GM23248 (cell line): ENCODE data around the gene MAML3. TPM values are rescaled to one million over a fixed set of nuclear protein-coding genes. Genes with fewer than 3 reads are reported as not detected.

Source experiments
- DNase-seq: peaks from one replicate; pipeline ENCODE4 v3.0.0-alpha.2; 2015
- H2AFZ ChIP-seq: fragments of 200-600 bp; sonication (generic); 2 replicates; pipeline ENCODE4 v1.6.1; 2016; ENCODE audit warnings: antibody characterized with exemption
- H3F3A ChIP-seq: fragments of 200-600 bp; sonication (generic); 2 replicates; pipeline ENCODE4 v1.6.1; 2016; ENCODE audit warnings: mild to moderate bottlenecking, antibody characterized with exemption, mixed run types; ENCODE audit not compliant: insufficient read depth
- H3K27ac ChIP-seq: fragments of 200-600 bp; sonication (generic); 2 replicates; pipeline ENCODE4 v1.5.1; 2016; ENCODE audit warnings: mild to moderate bottlenecking
- H3K27me3 ChIP-seq: fragments of 200-600 bp; sonication (generic); replicated peaks from 2 replicates; pipeline ENCODE4 v1.6.1; 2016; ENCODE audit warnings: mild to moderate bottlenecking; ENCODE audit not compliant: insufficient read depth
- H3K36me3 ChIP-seq: fragments of 200-600 bp; sonication (generic); 2 replicates; pipeline ENCODE4 v1.6.1; 2016; ENCODE audit warnings: low read depth, mild to moderate bottlenecking
- H3K4me1 ChIP-seq: fragments of 200-600 bp; sonication (generic); 2 replicates; pipeline ENCODE4 v1.6.1; 2016; ENCODE audit warnings: mild to moderate bottlenecking; ENCODE audit not compliant: insufficient read depth
- H3K4me2 ChIP-seq: fragments of 200-600 bp; sonication (generic); one replicate; pipeline ENCODE4 v1.6.1; 2016; ENCODE audit warnings: mild to moderate bottlenecking; ENCODE audit not compliant: unreplicated experiment
- H3K4me3 ChIP-seq: fragments of 200-600 bp; sonication (generic); 2 replicates; pipeline ENCODE4 v1.5.1; 2016; ENCODE audit warnings: mild to moderate bottlenecking
- H3K79me2 ChIP-seq: fragments of 200-600 bp; sonication (generic); 2 replicates; pipeline ENCODE4 v1.6.1; 2016; ENCODE audit warnings: mild to moderate bottlenecking; ENCODE audit not compliant: insufficient read depth
- H3K9ac ChIP-seq: fragments of 200-600 bp; sonication (generic); 2 replicates; pipeline ENCODE4 v1.6.1; 2016; ENCODE audit warnings: mild to moderate bottlenecking
- H3K9me2 ChIP-seq: fragments of 200-600 bp; sonication (generic); 2 replicates; pipeline ENCODE4 v1.6.1; 2016; ENCODE audit warnings: mixed run types, mild to moderate bottlenecking, moderate library complexity; ENCODE audit not compliant: insufficient read depth
- H3K9me3 ChIP-seq: fragments of 200-600 bp; sonication (generic); one replicate; pipeline ENCODE4 v1.6.1; 2017; ENCODE audit warnings: low read depth
- H4K20me1 ChIP-seq: fragments of 200-600 bp; sonication (generic); 2 replicates; pipeline ENCODE4 v1.6.0; 2016; ENCODE audit not compliant: insufficient read depth
- EZH2 ChIP-seq: fragments of 200-600 bp; sonication (generic); IDR thresholded peaks from 2 replicates; pipeline ENCODE4 v1.6.1; 2018; ENCODE audit warnings: antibody characterized with exemption, mild to moderate bottlenecking; ENCODE audit not compliant: insufficient read depth, poor library complexity, severe bottlenecking
- EZH2phosphoT487 ChIP-seq: fragments of 200-600 bp; sonication (generic); IDR thresholded peaks from 2 replicates; pipeline ENCODE4 v1.6.1; 2018; ENCODE audit warnings: antibody characterized with exemption, moderate library complexity, mild to moderate bottlenecking, low read depth; ENCODE audit not compliant: insufficient read depth
- WGBS, 2 experiments: methylation state at CpG; one replicate each; pipeline ENCODE4 v1.1.6; 2015 to 2017; ENCODE audit warnings: low lambda C conversion rate in 2 of 2, low coverage in 1 of 2; ENCODE audit errors: missing lambda C conversion rate in 2 of 2; 5-methylcytosine and 5-hydroxymethylcytosine counted together
- in situ Hi-C: fragments of 300-500 bp; cut with MboI; formaldehyde crosslinking; loops from 2 replicates; pipeline ENCODE4 v1.15.0; 2020
- polyA plus RNA-seq: library from polyadenylated mRNA; unstranded; fragments of >200 nt; fragmentation: Nextera tagmentation; extraction: Ambion mirVana; gene quantifications from 2 replicates; pipeline ENCODE4 v1.2.1, GENCODE V29; 2016
- total RNA-seq: library from RNA; depleted of rRNA; stranded (reverse); fragments of >200 nt; shearing (Covaris generic); gene quantifications from 2 replicates; pipeline ENCODE4 v1.2.3, GENCODE V29; 2014

MAML3 gene
- total and polyA plus RNA-seq, 2 experiments from 2014 or later: 0.96 to 1.5 TPM

DNA sequence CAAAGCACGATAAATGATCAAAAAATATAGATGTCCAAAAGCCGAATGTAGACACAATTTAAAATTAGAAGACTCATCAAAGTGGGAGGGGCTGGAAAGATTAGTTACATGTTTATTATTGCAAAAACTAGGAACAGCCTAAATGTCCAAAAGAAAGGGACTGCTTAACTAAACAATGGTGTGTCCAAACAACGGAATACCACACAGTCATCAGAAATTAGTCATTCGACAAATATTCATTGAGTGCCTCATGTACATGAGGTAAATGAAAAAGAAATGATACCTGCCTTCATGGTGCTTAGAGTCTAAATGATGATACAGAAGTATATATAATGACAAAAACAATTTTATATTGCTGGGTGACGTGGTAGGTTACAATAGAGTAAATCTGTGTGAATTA lies 139.7 kb downstream of the MAML3 start:
- Histone ChIP-seq H4K20me1 (no peaks in the 10 kb centered on the region), H3K9me2 (no peaks in the 10 kb centered on the region), H3K4me2 (no peak overlapping the region), H2AFZ (no peak overlapping the region), H3K27me3 (no peaks in the 10 kb centered on the region), H3F3A (no peaks in the 10 kb centered on the region), H3K4me3 (no peak overlapping the region), H3K9ac (no peak overlapping the region), H3K4me1 (peaks cover 12% of the 10 kb centered on the region; the same call in 1 of the 2 replicates), H3K36me3 (no peaks in the 10 kb centered on the region), H3K79me2 (no peaks in the 10 kb centered on the region), H3K9me3 (no peaks in the 10 kb centered on the region), H3K27ac (no peak overlapping the region)
- no peak for TF ChIP-seq EZH2
- DNase-seq: no peak
- WGBS, 2 experiments: 92 to 93% methylated on average over 5 of the region's 5 CpGs
- in situ Hi-C loops: no loop called here

DNA sequence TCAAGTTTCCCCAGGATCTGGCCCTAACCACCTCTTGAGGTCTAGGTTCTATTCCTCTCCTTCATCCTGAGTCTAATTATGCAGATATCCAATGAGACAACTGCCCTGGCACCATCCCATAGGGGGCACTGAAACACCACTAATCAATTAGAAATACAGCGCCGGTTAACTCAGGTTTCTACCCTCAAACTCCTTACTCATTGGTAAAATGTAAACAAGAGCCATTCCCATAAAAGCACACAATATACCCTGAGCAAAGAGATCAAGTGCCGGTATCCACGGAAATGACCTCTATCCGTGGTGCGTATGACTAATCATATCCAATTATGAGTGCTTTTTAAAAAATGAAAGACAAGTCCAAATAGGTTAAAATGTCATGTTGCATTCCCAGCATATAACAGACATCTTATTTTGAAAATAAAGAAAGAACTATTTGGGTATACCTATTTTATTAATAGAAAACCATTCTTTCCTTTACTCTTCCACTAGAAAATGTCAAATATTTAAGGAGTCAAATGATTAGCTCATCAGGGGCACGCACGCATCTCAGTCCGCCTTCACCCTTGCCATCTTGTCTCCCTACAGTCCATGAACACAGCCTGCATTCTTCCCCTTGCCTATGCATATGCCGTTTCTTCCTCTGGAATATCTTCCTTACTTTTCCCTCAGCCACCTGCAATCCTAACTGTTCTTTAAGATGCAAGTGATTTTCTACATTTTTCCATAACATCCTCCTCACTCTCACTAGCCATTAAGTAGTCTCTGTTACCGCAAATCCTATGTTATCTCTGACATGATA lies 141.1 kb downstream of the MAML3 start:
- no peak overlapping the region for H3K9ac ChIP-seq
- WGBS, 2 experiments: 56 to 59% methylated on average over 11 of the region's 11 CpGs

DNA sequence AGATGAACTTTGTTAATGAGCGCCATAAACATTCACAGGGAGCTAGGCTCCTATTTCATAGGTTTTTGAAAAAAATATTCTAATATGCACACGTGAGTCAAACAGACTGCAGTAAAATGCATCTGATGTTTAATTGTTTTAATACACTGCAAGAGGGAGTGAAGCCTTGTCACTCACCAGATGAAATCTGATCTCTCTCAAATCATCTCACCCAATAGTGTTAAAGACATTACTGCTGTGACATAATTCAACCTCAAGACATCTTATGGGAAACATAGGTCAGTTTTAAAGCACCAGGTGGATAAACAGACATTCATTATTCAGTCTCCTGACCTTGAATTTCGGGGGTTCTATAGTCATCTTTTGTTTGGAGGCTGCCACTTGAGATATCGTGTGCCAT lies 148.3 kb downstream of the MAML3 start:
- Histone ChIP-seq H3K79me2 (no peaks in the 10 kb centered on the region), H3K9me2 (no peaks in the 10 kb centered on the region; the same call in 1 of the 2 replicates), H3K27me3 (no peaks in the 10 kb centered on the region), H3K4me3 (no peak overlapping the region), H3K27ac (no peak overlapping the region), H3K4me1 (peaks cover 5% of the 10 kb centered on the region; the same call in 1 of the 2 replicates), H4K20me1 (no peaks in the 10 kb centered on the region), H3K36me3 (no peaks in the 10 kb centered on the region), H3K9me3 (no peaks in the 10 kb centered on the region), H3K4me2 (no peak overlapping the region), H2AFZ (no peak overlapping the region), H3F3A (0 out of 2 replicates have a peak, but pooled peaks cover 9% of the 10 kb centered on the region), H3K9ac (no peak overlapping the region)
- TF ChIP-seq EZH2phosphoT487: no peak
- no peak for TF ChIP-seq EZH2
- in situ Hi-C loops: no loop called here
- DNase-seq: no peak
- WGBS, 2 experiments: 81% methylated on average over 4 of the region's 4 CpGs

More for the DNA sequence above, 141.1 kb downstream of the MAML3 start:
- Histone ChIP-seq H2AFZ (no peak overlapping the region), H3K79me2 (no peaks in the 10 kb centered on the region), H3K9me3 (no peaks in the 10 kb centered on the region), H3K4me2 (no peak overlapping the region), H3K4me3 (no peak overlapping the region), H3K27ac (no peak overlapping the region), H3K4me1 (peaks cover 8% of the 10 kb centered on the region; the same call in 1 of the 2 replicates), H3K27me3 (no peaks in the 10 kb centered on the region), H4K20me1 (no peaks in the 10 kb centered on the region), H3F3A (no peaks in the 10 kb centered on the region), H3K36me3 (no peaks in the 10 kb centered on the region), H3K9me2 (no peaks in the 10 kb centered on the region)
- TF ChIP-seq EZH2phosphoT487 (no peak), EZH2 (no peak)
- DNase-seq: peak; percentile 65
- in situ Hi-C loops: no loop called here

DNA sequence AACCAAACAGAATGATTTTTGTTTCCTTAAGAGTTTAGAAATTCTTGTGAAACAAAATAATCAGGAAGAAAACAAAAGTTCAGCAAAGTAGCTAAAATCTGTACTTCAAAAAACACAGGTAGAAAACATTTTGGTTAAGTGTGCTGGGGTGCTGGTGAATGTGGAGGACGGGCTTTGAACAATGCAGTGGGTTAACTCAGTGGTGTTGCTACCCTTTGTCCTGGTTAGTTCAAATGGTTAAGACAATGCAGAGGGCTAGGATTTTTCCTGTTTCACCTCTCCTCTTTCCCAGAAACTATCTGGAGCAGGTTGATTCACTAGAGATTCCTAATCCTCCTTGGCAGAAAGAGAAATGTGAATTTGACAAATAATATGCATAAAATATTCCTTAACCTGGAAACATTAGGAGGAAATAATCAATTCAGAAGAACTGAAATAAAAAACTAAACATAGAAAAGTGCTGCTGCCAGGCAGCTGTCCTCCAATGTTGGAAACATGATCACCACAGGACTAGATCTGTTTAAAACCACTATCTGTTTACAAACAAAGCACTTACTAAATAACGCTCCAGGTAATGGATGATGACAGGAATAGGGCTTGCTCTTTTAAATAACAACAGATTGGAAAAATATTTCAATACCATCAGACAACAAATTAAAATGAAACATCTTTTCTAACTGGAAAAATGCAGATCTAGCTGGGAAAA lies 148.9 kb downstream of the MAML3 start:
- H3K79me2 ChIP-seq: no peaks in the 10 kb centered on the region
- H3K27ac ChIP-seq: peak overlapping the region; percentile 38; the same call in 1 of the 2 replicates
- no peaks in the 10 kb centered on the region for H3K36me3 ChIP-seq
- in situ Hi-C loops: no loop called here
- H3F3A ChIP-seq: 0 out of 2 replicates have a peak, but pooled peaks cover 9% of the 10 kb centered on the region
- H3K27me3 ChIP-seq: no peaks in the 10 kb centered on the region
- peak overlapping the region; percentile 77 for H3K4me3 ChIP-seq
- no peaks in the 10 kb centered on the region for H3K9me3 ChIP-seq
- peak overlapping the region; percentile 89 for H3K4me2 ChIP-seq
- DNase-seq: peak; percentile 3
- WGBS, 2 experiments: 95 to 98% methylated on average over 2 of the region's 2 CpGs
- TF ChIP-seq EZH2 (no peak), EZH2phosphoT487 (no peak)
- H2AFZ ChIP-seq: peak overlapping the region; percentile 95
- H3K9me2 ChIP-seq: no peaks in the 10 kb centered on the region; the same call in 1 of the 2 replicates
- H4K20me1 ChIP-seq: no peaks in the 10 kb centered on the region
- H3K9ac ChIP-seq: peak overlapping the region; percentile 78
- peaks cover 5% of the 10 kb centered on the region; the same call in 1 of the 2 replicates for H3K4me1 ChIP-seq
